Measurements from ENCODE around the gene PROCA1.

DNA sequence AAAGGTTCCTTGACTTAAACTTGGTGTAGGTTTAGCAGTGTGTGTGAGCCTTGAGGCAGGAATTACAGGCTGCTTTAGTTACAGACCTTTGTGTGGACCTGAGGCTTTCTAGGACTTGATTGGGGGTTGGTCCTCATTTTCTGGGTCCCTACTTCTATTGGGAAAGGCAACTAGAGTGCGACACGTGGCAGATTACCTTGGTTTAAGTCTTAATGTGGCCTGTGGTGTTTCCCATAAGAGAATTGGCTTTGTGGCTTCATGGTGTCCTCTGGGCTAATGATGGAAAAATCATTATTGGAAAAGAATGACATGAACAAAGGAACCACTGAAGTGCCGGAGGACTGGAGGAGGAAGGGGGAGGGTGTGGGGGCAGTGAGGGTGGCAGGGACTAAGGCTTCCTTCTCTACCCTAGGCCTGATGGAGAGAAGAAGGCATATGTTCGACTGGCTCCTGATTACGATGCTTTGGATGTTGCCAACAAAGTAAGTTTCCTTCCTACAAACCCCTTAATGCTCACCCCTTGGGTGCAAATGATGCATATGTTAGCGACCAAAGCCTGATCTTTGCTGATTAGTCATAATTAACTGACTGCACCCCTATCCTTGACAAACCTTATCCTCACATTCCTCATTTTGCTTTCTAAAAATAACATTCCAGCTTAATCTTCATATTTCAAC is 11.6 kb upstream of the PROCA1 start:
- TF ChIP-seq POLR2A (IDR thresholded peaks at IDR 0.05; ENCODE audit: low read length) (no peak), GATA1 (IDR thresholded peaks at IDR 0.05; ENCODE audit: low read depth, low read length) (no peak)

Data from erythroblast (primary cell).